Activated naive CD4-positive, alpha-beta T cell (primary cell): Measurements from ENCODE around the gene FAM200B.

Experiments
- DNase-seq, 4 experiments: peaks; one replicate each; lab custom pipeline; 2025; lab: John Stamatoyannopoulos, UW

Gene FAM200B

DNA sequence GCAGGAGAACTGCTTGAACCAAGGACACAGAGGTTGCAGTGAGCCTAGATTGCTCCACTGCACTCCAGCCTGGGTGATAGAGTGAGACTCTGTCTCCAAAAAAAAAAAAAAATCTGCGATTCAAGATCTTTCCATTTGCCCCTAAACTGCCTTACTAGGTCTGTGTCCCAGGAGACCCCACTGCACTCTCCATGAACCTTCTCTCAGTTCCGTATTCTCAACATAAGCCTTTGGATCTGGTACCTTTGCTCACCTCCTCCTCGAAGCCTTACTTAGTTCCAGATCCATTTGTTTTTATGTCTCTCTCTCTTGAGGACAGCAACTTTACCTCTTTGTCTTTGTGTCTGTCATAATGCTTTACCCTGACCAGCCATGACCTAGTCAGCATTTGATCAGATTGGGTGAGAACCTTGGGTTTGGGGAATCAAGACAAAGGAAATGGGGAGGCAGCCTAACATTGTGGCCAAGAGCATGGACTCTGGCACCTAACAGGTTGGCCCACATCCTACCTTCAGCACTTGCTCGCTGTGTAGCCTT, 55.0 kb downstream of the FAM200B start:
- DNase-seq, result no peak

DNA sequence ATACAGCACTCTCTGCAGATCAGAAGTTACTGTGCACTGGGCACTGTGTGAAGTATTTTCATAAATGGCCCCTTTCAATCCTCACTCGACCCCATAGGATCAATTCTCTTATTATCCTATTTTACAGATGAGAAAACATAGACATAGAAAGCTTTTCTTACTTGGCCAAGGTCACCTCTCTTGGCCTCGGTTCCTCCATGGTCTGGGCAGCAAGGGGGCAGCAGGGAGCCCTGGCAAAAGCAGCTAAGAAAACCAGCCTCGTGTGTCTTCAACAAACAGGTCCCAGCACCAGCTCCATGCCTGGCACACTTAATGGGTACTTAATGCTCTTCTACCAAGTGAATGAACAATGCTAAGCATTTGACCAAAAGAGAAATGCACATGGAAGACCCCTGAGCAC, 55.6 kb downstream of the FAM200B start:
- no peak for DNase-seq

DNA sequence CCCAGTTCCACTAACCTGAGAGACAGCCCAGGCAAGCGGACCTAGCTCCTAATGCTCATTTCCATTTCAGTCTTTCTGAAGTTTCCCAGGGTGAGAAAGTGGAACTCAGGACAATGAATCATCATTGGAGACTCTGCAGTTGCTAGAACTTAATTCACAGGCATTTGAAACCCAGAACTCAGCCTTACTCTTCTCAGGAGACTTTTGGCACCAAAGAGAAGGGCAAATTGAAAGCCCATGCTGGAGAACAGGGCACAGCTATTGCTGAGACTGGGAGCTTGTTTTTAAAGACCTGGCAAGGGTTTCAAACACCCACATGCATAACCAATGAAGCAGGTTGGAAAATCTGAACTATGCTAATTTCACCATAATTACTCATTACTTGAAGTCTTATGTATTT, 57.2 kb downstream of the FAM200B start:
- no peak for DNase-seq
